Neural cell (in vitro differentiated cells): ENCODE results near the gene ANKRD6.

Experiments
- CTCF ChIP-seq: fragments of 450-650 bp; IDR thresholded peaks from 2 replicates; pipeline ENCODE4 v1.5.1; 2014; ENCODE audit warnings: antibody characterized with exemption, mild to moderate bottlenecking, moderate library complexity; ENCODE audit not compliant: poor library complexity, severe bottlenecking
- EP300 ChIP-seq: fragments of 450-650 bp; conservative IDR thresholded peaks from 2 replicates; pipeline ENCODE4 v1.6.1; 2014; ENCODE audit warnings: antibody characterized with exemption, mild to moderate bottlenecking, moderate library complexity; ENCODE audit not compliant: poor library complexity, severe bottlenecking
- POLR2AphosphoS5 ChIP-seq: IDR thresholded peaks from 2 replicates; pipeline ENCODE4 v1.6.1; 2012
- RAD21 ChIP-seq: fragments of 450-650 bp; conservative IDR thresholded peaks from 2 replicates; pipeline ENCODE4 v1.6.1; 2014; ENCODE audit warnings: antibody characterized with exemption, mild to moderate bottlenecking, moderate library complexity
- SMC3 ChIP-seq: fragments of 450-650 bp; conservative IDR thresholded peaks from 2 replicates; pipeline ENCODE4 v1.6.1; 2014; ENCODE audit warnings: antibody characterized with exemption, mild to moderate bottlenecking, moderate library complexity; ENCODE audit not compliant: poor library complexity
- TAF1 ChIP-seq: IDR thresholded peaks from 2 replicates; pipeline ENCODE4 v1.6.1; 2012; ENCODE audit warnings: low read depth
- TF ChIP-seq, protein P1 (sequence below): IDR thresholded peaks from 2 replicates; pipeline ENCODE4 v1.6.1; 2012; ENCODE audit warnings: borderline replicate concordance

DNA sequence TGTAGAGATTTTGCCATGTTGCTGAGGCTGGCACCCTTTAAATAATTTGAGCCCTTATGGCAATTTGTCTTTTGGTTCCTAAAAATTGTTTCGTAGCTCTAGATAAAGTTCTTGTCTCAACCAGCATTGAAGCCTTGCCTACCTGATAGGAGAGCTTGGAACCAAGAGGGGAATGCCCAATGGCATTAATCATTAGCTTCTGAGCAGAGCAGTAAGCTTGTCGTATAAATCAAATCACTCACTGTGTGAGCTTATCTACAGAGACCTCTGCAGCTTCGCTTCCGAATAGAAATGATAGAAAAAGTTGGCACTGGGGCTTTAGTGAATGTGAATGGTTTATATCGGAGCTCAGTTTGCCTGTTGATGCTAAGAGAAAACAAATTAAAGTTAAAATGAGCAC, 10.7 kb downstream of the ANKRD6 start:
- TF ChIP-seq CTCF (no peak), SMC3 (no peak), POLR2AphosphoS5 (no peak), RAD21 (no peak), EP300 (no peak), TAF1 (no peak)
- TF ChIP-seq, protein P1, sequence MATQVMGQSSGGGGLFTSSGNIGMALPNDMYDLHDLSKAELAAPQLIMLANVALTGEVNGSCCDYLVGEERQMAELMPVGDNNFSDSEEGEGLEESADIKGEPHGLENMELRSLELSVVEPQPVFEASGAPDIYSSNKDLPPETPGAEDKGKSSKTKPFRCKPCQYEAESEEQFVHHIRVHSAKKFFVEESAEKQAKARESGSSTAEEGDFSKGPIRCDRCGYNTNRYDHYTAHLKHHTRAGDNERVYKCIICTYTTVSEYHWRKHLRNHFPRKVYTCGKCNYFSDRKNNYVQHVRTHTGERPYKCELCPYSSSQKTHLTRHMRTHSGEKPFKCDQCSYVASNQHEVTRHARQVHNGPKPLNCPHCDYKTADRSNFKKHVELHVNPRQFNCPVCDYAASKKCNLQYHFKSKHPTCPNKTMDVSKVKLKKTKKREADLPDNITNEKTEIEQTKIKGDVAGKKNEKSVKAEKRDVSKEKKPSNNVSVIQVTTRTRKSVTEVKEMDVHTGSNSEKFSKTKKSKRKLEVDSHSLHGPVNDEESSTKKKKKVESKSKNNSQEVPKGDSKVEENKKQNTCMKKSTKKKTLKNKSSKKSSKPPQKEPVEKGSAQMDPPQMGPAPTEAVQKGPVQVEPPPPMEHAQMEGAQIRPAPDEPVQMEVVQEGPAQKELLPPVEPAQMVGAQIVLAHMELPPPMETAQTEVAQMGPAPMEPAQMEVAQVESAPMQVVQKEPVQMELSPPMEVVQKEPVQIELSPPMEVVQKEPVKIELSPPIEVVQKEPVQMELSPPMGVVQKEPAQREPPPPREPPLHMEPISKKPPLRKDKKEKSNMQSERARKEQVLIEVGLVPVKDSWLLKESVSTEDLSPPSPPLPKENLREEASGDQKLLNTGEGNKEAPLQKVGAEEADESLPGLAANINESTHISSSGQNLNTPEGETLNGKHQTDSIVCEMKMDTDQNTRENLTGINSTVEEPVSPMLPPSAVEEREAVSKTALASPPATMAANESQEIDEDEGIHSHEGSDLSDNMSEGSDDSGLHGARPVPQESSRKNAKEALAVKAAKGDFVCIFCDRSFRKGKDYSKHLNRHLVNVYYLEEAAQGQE: no peak
